Measurements from ENCODE around the gene ATXN7L1.

DNA sequence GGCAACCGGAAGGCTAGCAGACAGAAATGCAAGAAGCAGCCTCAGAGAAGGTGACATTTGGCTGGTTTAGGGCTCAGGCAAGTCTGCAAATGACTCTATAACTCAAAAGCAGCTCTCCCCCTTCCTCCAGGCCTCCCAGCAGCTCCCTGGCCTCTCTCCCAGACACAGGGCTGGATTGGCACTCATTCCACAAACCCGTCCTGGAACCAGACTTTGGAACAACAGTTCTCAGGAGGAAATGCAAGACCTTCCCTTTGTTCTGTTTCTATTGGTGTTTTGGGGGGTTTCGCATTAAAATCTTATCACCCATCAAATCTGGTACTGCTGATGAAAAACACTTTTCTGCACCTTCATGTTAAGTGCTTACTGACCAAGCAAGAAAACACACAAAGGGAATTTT lies 254.8 kb downstream of the ATXN7L1 start:
- TF ChIP-seq TARDBP (IDR thresholded peaks at IDR 0.05) (no peak), ARNT (IDR thresholded peaks at IDR 0.05) (no peak), NFRKB (IDR thresholded peaks at IDR 0.05) (no peak), FOXM1 (IDR thresholded peaks at IDR 0.05; ENCODE audit: borderline replicate concordance) (no peak), FOXA1 (IDR thresholded peaks at IDR 0.05) (no peak), HDGF (IDR thresholded peaks at IDR 0.05; ENCODE audit: borderline replicate concordance) (no peak), FOXK2 (IDR thresholded peaks at IDR 0.05) (no peak), ELF4 (IDR thresholded peaks at IDR 0.05) (no peak), CTBP1 (IDR thresholded peaks at IDR 0.05; ENCODE audit: borderline replicate concordance) (no peak), SP1 (IDR thresholded peaks at IDR 0.05) (no peak)

Measured in HEK293T (cell line).